Right ventricle myocardium inferior (tissue), 1 donor: Measurements from ENCODE around the gene MBD1. TPM values are rescaled to one million over a fixed set of nuclear protein-coding genes. Genes with fewer than 3 reads are reported as not detected.
A peak's percentile ranks its signal among the peaks of the same experiment; 100 is the strongest.
"Not testable (repeated sequence)": the region's sequence is repeated elsewhere in the genome, so short reads cannot be mapped to it uniquely, and the experiment has no call there.

Experiments
- ATAC-seq: fragments of 200-7000 bp; cut with Tn5 transposase; one replicate; pipeline ENCODE4 v1.9.1; 2020; ENCODE audit warnings: mild to moderate bottlenecking, moderate library complexity
- DNase-seq: peaks from one replicate; pipeline ENCODE4 v3.0.0; 2021; ENCODE audit errors: missing footprints
- intact Hi-C: fragments of 100-400 bp; cut with DNase I; formaldehyde crosslinking; loops from one replicate; pipeline ENCODE4 v1.11.0; 2022
- total RNA-seq: library from RNA; stranded (reverse); fragmentation: NEBNext Ultra II Directional; extraction: Animal tissue kit (Norgen Biotek cat#: 25700); gene quantifications from one replicate; pipeline ENCODE4 v1.2.1, GENCODE V29; 2021
- donor health status: DM: no; HTN: yes; CAD: no; lungs with severe emphysema.

The MBD1 gene
- total RNA-seq, 1 donor from 2014 or later = 49.4 TPM

DNA sequence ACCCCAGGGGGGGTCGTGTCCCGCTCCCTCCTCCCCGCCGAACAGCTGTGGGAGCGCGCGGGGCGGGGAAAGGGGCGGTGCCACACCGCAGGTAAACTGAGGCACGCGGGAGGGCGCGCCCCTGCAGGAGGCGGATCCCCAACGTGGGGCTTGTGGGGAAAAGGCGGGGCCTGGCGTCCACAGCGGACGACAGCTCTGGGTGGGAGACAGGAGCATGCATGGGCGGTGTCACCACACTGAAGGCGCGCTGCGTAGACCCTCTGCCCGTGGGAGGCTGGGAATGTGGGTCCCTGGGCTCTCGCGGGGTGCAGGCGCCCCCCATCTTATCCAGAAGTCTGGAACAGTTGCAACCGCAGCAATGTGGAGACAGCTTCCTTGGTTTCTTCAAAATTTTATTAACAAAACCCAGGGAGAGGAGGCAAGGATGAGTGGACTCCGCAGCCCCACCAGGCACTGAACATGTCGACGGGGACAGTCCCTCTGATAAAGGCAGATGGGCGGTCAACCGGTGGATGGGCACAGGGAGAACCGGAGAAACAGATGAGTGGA, 723 bp upstream of the MBD1 start:
- ATAC-seq (no peak), DNase-seq (no peak)
- intact Hi-C loops = loop anchor here (1.0 to 10.0 kb wide), 4 partner anchors 14 to 913 kb away; partner anchors contain the start of genes C18orf32 and MEX3C

DNA sequence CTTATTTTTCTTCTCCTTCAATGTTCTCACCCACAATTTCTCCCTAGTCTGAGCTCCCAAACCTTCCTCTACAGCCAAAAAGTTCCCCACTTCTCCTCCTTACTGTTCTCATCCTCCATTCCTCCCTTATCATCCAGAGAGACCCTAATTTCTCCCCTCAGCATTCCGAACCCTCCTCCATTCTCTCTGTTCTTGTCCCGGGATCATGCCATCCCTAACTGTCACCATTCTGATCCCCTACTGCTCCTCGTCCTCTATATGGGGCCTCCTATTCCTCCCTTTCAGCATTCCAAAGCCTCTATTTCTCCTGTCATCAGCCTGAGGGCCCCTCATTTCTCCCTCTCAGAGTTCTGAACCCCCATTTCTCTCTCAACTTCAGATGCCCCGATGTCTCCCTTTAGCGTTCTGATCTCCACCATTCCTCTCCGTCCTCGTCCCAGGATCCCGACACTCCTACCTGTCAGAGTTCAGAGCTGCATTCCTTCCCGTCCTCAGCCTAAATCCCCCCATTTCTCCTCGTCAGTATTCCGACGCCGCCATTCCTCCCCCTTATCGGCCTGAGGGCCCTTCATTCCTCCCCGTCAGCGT, 522 bp downstream of the MBD1 start:
- intact Hi-C loops = loop anchor here (1.0 to 10.0 kb wide), 4 partner anchors 12 to 914 kb away; partner anchors contain the start of genes C18orf32 and MEX3C
- DNase-seq (no peak), ATAC-seq (no peak)

DNA sequence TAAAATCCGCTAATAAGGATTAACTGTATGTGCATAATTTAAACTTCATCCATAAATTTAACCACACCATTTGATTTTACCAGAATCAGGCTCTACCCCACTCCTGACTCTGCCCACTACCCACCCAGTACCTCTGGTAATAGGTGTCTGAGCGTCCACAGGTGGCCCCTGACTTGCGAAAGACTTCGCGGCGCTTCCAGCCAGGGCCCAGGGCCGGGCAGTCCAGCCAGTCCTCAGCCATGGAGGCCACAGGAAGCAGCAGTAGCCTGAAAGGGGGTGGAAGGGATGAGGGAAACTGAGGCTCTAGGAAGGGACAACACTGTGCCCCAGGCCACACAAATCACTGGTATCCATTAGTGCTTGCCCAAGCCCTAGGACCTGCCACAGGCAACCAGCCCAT, 1.6 kb downstream of the MBD1 start:
- DNase-seq = no peak
- ATAC-seq = no peak
- intact Hi-C loops = loop anchor here (5.0 to 10.0 kb wide), 3 partner anchors 148 to 915 kb away; partner anchors contain the start of genes C18orf32 and MEX3C

DNA sequence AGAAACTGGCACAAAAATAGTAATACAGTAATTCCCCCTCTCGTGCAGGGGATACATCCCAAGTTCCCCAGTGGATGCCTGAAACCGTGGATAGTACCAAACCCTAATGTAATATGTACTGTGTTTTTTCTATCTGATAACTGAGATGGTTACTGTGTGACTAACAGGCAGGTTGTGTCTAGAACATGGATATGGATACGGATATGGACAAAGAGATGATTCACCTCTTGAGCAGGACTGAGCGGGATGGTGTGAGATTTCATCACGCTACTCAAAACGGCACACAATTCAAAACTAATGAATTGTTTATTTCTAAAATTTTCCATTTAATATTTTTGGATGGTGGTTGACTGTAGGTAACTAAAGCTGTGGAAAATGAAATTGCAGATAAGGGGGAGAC, 3.4 kb downstream of the MBD1 start:
- intact Hi-C loops = no loop called here
- DNase-seq (no peak), ATAC-seq (no peak)

GRCh38 chr18:50276452-50276851, 4.9 kb downstream of the MBD1 start:
- DNase-seq (no peak), ATAC-seq (no peak)
- intact Hi-C loops = no loop called here

GRCh38 chr18:50275503-50276036, 5.8 kb downstream of the MBD1 start:
- intact Hi-C loops = no loop called here
- DNase-seq = peak; percentile 53
- no peak for ATAC-seq

- intact Hi-C loops = no loop called here
- ATAC-seq (no peak), DNase-seq (no peak)
Measured at GRCh38 chr18:50274941-50275340, 6.4 kb downstream of the MBD1 start.

- intact Hi-C loops = no loop called here
- DNase-seq (no peak), ATAC-seq (no peak)
Measured at GRCh38 chr18:50274044-50274442, 7.3 kb downstream of the MBD1 start.

DNA sequence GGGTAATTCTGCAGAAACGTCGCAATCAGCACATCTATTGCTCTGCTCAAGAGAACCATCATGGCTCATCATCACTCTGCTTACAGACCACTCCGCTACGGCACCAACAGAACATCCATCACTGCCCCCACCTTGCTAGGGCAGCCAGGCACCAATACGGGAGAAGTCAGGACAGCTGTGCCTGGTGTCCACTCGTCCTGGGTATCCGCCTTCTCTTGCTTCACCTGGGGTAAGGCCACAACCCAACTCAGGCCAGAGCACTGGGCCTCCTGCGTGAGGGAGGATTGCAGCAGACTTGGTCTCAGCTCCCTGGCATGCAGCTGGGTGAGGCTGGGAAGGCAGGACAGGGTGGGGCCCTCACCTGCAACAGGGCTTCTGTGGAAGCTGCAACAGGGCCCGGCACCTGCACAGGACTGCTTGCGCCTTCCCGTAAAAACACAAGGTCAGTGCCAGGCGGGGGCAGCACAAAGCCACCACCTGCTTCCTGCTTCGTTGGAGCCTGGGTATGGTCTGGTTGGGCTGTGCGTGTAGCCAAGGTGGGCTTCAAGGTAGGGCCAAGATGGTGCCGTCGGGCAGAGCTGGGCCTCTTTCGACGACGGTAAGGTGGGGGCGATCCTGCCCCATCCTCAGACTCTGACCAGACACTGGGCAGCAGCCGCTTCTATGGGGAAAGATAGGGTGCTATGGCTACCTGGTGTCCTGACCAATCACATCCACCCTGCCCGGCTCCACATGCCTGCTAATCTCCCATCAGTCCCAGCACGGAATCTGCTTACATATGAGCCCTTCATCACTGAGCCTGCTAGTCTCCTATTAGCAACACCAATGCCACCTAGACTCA, 7.9 kb downstream of the MBD1 start:
- intact Hi-C loops = no loop called here

DNA sequence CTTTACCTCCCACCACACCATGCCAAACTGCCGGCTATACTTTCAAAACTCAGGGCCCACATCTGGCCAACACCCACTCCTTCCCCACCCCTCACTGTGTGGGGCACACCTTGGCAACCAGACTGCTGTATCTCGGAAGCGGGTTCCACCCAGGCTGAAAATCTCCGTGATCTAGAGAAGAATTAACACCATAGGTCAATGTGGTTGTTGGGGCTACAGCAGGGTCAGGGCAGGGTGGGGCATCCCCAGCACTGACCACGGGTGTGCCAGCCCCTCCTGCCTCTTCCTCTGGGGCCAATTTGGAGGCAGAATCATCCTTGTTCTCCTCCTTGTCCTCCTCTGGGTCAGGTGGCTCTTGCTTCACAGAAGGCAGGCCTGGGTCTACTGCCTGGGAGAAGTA, 8.8 kb downstream of the MBD1 start:
- DNase-seq (no peak), ATAC-seq (no peak)
- intact Hi-C loops = no loop called here

More for the DNA sequence above, 7.9 kb downstream of the MBD1 start:
- ATAC-seq (no peak), DNase-seq (no peak)

DNA sequence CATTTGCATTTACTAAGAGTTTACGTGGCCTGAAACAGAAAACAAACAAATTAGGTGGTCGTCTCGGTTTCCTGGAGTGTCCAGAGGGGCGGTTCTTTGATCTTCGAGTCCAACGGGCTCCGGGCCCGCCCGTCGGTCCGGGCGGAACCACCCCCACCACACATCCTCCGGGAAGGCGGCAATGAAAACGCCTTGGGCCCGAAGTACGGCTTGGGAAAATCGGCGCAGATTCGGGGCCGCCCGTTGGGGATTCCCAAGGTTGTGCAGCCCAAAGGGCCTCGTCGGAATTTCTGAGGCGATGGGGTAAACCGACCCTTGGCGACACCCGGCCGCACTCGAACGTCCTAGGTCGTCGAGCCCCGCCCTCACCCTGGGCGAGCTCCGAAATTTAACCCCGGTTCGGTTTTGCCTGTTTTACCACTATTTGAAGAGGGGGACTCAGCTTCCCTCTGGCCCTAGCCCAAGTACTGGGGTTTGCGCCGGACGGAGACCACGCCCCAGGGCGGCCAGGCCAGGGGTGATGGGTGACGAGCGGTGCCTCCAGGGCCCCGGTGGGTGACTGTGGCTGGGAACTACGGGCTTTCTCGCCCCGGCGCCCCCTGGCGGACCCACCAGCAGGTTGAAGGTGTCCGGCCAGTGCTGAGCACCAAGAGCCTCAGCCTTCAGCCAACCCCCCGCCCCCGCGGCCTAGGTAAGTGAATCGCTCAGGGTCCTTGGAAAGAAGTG, 13.1 kb downstream of the MBD1 start:
- ATAC-seq = peak; percentile 76
- DNase-seq = peak; percentile 93
- intact Hi-C loops = loop anchor here (1.0 kb wide), 1 partner anchor 13 kb away; the partner anchor contains the start of gene MBD1

GRCh38 chr18:50266248-50266704, 15.0 kb downstream of the MBD1 start, which contains the start of gene CFAP53:
CFAP53 (minus strand) TSS chr18:50266495; CDS start chr18:50266404, 91 bp downstream.
- ATAC-seq = peak; percentile 98
- intact Hi-C loops = no loop called here
- DNase-seq = peak; percentile 96

DNA sequence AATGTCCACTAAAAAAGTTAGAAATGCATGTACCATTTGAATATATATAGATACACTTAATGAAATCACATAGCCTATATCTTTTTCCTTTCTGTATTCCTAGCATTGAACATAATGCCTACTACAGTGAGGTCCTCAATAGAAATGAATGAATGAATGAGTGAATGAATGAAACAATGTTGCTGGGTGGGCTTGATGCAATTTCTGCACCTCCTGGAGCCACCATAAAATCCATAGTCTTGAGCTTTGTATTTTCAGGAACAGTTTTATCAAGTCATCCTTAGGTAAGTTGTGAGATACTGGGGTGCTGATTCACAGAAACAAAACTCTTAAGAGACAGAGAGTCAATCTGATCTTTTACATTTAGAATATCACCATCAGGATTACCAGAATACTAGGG, 18.3 kb downstream of the MBD1 start:
- DNase-seq (no peak), ATAC-seq (no peak)
- intact Hi-C loops = no loop called here

DNA sequence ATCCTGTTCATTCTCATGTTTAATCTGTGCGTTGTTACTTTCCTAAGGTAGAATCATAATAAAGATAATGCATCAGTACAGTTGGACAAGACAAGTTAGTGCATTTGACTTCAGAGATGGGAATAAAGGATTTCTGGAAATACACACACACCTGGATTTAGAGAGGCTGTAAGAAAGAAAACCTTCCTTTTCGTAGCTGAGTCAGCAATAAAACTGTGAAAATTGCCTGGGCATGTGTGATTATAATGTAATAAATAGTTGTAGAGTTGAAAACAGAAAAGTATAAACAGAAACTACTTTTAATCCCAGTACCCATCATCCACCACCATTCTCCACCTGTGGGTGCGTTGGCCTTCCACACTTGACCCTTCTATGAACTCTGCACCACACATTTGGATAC, 30.4 kb downstream of the MBD1 start:
- no peak for DNase-seq

GRCh38 chr18:50249576-50249975, 31.7 kb downstream of the MBD1 start:
- no peak for ATAC-seq
- no peak for DNase-seq
- intact Hi-C loops = no loop called here

More for the DNA sequence above, 30.4 kb downstream of the MBD1 start:
- intact Hi-C loops = no loop called here
- ATAC-seq = no peak

- intact Hi-C loops = no loop called here
- no peak for ATAC-seq
- DNase-seq = no peak
Measured at GRCh38 chr18:50247561-50247960, 33.8 kb downstream of the MBD1 start.

- intact Hi-C loops, DNase-seq, ATAC-seq: not testable (repeated sequence)
Measured at GRCh38 chr18:50241768-50242167, 39.6 kb downstream of the MBD1 start.

DNA sequence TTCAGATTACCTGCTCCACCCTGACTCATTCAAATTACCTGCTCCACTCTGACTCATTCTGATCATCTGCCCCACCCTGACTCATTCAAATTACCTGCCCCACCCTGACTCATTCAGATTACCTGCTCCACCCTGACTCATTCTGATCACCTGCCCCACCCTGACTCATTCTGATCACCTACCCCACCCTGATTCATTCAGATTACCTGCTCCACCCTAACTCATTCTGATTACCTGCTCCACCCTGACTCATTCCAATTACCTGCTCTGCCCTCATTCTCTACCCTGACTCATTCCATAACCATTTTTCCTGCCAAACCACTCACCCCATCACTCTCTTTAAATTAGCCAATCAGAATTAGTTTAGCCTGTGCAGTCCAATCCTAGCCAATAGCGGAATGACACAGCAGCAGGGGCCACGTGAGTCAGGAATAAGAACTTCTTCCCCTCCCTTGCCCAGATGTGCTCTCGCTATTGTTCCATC, 41.2 kb downstream of the MBD1 start:
- ATAC-seq (no peak), DNase-seq (no peak)
- intact Hi-C loops = no loop called here

DNA sequence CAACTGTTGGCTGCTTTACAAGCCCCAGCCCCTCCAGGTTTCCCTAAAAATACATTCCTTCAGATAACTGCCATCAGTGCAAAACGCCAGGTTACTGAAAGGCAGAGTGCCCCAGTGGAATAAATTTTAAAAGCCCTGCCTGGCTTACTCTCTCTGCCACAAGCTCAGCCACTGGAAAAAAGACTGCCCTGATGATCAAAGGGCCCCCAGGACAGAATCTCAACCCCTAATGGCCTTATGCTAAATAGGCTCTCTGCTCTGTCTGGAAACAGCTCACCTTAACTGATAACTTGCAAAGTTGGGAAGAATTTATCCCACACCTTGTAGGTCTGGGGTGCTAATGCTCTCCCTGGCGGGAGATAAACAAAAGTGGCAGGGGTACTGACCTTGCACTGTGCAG, 48.9 kb downstream of the MBD1 start:
- DNase-seq (no peak), ATAC-seq (no peak)
- intact Hi-C loops = no loop called here
